A673 (cell line): ENCODE results near the gene MYO15B.

Source experiments
- CTCF ChIP-seq: fragments of 300-800, 200-600 bp; sonication (generic); conservative IDR thresholded peaks from 2 replicates; pipeline ENCODE4 v1.5.1; 2017; ENCODE audit warnings: low read depth, mild to moderate bottlenecking, antibody characterized with exemption, low read length, moderate library complexity, mixed read lengths
- EZH2 ChIP-seq: fragments of 200-600 bp; sonication (generic); IDR thresholded peaks from 2 replicates; pipeline ENCODE4 v1.6.1; 2017; ENCODE audit warnings: borderline replicate concordance, low read depth, mild to moderate bottlenecking, mixed read lengths, antibody characterized with exemption, low read length; ENCODE audit not compliant: poor library complexity, severe bottlenecking

DNA sequence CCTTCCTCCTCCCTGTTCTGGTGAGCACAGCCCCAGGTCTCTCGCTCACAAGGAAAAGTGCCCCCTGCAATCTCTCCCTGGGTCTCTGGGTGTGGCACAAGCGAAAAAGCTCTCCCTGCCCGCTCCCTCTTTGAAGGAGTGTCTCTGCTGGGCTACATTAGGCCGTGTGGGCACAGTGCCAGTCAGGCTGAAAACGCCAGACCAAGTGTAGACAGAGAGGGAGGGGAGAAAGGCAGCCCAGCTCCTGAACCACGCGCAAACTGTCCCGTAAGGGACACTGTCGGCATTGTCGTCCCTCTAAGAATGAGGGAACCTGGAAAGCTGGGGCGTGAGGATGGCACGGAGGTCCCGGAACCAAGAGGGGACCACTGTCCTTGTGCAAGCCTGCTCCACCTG is 49.5 kb downstream of the MYO15B start:
- TF ChIP-seq CTCF (no peak), EZH2 (no peak)
